ENCODE measurements around the gene SCARB2.

The SCARB2 gene

GRCh38 chr4:76238236-76238635 lies 24.6 kb upstream of the SCARB2 start:
- TF ChIP-seq, protein P1, sequence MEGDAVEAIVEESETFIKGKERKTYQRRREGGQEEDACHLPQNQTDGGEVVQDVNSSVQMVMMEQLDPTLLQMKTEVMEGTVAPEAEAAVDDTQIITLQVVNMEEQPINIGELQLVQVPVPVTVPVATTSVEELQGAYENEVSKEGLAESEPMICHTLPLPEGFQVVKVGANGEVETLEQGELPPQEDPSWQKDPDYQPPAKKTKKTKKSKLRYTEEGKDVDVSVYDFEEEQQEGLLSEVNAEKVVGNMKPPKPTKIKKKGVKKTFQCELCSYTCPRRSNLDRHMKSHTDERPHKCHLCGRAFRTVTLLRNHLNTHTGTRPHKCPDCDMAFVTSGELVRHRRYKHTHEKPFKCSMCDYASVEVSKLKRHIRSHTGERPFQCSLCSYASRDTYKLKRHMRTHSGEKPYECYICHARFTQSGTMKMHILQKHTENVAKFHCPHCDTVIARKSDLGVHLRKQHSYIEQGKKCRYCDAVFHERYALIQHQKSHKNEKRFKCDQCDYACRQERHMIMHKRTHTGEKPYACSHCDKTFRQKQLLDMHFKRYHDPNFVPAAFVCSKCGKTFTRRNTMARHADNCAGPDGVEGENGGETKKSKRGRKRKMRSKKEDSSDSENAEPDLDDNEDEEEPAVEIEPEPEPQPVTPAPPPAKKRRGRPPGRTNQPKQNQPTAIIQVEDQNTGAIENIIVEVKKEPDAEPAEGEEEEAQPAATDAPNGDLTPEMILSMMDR (IDR thresholded peaks at IDR 0.05): no peak
- no peak for TF ChIP-seq ZFX (IDR thresholded peaks at IDR 0.05; ENCODE audit: borderline replicate concordance)
- H3K27ac ChIP-seq: peak overlapping the region; percentile 25; the same call in 1 of the 2 replicates

GRCh38 chr4:76235915-76236314 lies 22.3 kb upstream of the SCARB2 start:
- no peak for TF ChIP-seq ZFX (IDR thresholded peaks at IDR 0.05; ENCODE audit: borderline replicate concordance)
- TF ChIP-seq, protein P1 (IDR thresholded peaks at IDR 0.05): no peak
- H3K27ac ChIP-seq: peak overlapping the region; percentile 93

DNA sequence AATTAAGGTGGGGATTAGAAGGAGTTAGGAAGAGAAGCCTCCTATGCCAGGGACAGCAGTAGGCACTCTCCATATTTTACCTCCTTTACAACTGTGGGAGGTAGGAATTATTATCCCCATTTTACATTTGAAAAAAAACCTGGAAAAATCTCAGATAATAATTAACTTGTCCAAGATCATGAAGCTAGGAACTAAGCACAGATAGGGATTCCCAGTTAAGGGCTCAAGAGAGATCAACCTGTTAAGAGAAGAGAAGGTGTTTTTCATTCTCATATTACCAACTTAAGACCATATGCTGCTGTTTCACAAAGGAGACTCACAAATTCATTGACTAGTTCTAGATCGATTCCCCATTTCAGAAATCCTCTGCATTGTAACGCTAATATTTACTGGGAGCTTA lies 21.8 kb upstream of the SCARB2 start:
- peak overlapping the region; percentile 93 for H3K27ac ChIP-seq
- TF ChIP-seq, protein P1 (IDR thresholded peaks at IDR 0.05): no peak
- TF ChIP-seq ZFX (IDR thresholded peaks at IDR 0.05; ENCODE audit: borderline replicate concordance): no peak

- peak overlapping the region; percentile 93 for H3K27ac ChIP-seq
- TF ChIP-seq ZFX (IDR thresholded peaks at IDR 0.05; ENCODE audit: borderline replicate concordance): no peak
- TF ChIP-seq, protein P1 (IDR thresholded peaks at IDR 0.05): no peak
Measured at GRCh38 chr4:76234679-76235044, 21.0 kb upstream of the SCARB2 start.

DNA sequence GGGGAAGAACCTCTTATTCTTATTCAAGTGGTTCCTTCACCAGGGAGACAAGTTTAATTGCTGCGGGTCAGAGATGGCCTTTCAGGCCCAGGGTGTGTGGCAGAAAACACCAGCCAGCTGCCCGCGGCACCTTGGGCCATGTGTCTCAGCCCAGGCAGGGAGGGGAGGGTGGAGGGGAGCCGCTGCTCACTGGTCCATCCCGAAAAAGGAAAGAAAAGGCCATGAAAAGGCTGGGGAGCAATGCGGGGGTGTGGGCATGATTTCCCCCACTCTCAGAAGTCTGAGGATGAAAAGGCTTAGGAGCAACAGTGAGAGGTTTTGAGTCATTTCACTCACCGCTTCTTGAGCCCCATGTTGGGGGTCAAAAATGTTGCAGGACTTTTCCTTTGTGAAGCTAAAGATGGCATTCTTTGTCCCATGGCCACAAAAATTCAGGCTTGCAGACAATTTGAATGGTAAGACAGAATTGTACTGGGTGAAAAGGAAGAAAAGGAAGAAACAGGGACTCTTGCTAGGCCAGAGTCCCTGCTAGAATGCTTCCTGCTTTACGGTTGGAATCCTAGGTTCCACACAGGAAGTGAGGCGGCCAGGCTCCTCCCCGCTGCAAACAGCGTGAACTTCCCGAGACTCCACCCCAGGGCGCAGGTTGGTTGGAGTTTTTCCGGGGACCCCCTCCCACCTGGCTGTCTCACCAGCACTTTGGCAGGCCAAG lies 20.5 kb upstream of the SCARB2 start:
- peak overlapping the region; percentile 93 for H3K27ac ChIP-seq
- TF ChIP-seq, protein P1 (IDR thresholded peaks at IDR 0.05): no peak
- no peak for TF ChIP-seq ZFX (IDR thresholded peaks at IDR 0.05; ENCODE audit: borderline replicate concordance)

DNA sequence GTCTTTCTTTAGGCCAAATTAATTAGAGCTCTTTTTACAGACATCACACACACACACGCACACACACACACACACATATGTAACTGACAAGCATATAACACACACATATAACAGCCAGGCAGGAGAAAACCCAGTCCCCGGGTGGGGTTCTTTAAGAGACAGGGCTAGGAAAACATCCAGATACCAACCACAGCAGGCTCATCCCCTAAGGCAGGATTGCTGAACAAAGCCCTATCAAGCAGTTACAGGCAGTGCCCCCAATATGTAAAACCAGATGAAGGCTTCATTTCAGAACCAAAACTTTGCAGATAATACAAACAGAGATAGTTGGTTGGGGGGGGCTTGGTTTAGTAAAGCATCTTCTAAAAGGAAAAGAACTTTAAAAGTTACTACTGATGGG lies 19.9 kb upstream of the SCARB2 start:
- TF ChIP-seq, protein P1 (IDR thresholded peaks at IDR 0.05): no peak
- TF ChIP-seq ZFX (IDR thresholded peaks at IDR 0.05; ENCODE audit: borderline replicate concordance): no peak
- peak overlapping the region; percentile 93 for H3K27ac ChIP-seq

DNA sequence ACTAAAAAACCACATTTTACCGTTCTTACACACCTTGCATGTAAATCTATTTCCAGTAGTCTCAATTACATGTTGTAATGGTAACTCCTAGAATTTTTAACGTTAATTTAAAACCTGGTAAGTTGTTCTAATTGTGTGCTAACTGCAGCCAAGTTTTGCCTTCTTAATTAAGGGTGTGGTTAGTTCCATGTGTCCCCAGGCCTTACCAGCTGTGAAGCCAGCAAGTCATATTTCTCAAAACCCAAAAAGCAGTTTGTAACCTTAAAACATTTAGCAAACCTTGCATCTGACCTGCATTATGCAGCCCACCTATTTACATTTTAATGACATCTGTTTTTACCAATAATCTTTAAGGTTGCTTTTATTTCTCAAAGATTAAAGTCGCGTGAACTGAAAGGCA lies 19.5 kb upstream of the SCARB2 start:
- peak overlapping the region; percentile 93; the same call in 1 of the 2 replicates for H3K27ac ChIP-seq
- TF ChIP-seq, protein P1 (IDR thresholded peaks at IDR 0.05): no peak
- TF ChIP-seq ZFX (IDR thresholded peaks at IDR 0.05; ENCODE audit: borderline replicate concordance): no peak

Measured in 22Rv1 (cell line).